ENCODE measurements around the gene EGR4.
"Not testable (repeated sequence)": the region's sequence is repeated elsewhere in the genome, so short reads cannot be mapped to it uniquely, and the experiment has no call there.

Gene EGR4

GRCh38 chr2:73263540-73264331 is 29.6 kb downstream of the EGR4 start:
- DNase-seq (ENCODE audit: low read depth, low spot score), result no peak

- DNase-seq (ENCODE audit: low read depth, low spot score), result not testable (repeated sequence)
These were observed 30.5 kb downstream of the EGR4 start for GRCh38 chr2:73262691-73263429.

GRCh38 chr2:73262108-73262651 is 31.2 kb downstream of the EGR4 start:
- DNase-seq (ENCODE audit: low read depth, low spot score), result no peak

GRCh38 chr2:73260338-73260984 is 32.9 kb downstream of the EGR4 start:
- no peak for DNase-seq (ENCODE audit: low read depth, low spot score)

- DNase-seq (ENCODE audit: low read depth, low spot score), result no peak
These were observed 33.5 kb downstream of the EGR4 start for GRCh38 chr2:73259704-73260337.

GRCh38 chr2:73259276-73259675 is 34.1 kb downstream of the EGR4 start:
- no peak for DNase-seq (ENCODE audit: low read depth, low spot score)

GRCh38 chr2:73258913-73259215 is 34.5 kb downstream of the EGR4 start:
- DNase-seq (ENCODE audit: low read depth, low spot score), result no peak

GRCh38 chr2:73258186-73258912 is 35.0 kb downstream of the EGR4 start:
- no peak for DNase-seq (ENCODE audit: low read depth, low spot score)

GRCh38 chr2:73257425-73258125 is 35.8 kb downstream of the EGR4 start:
- no peak for DNase-seq (ENCODE audit: low read depth, low spot score)

GRCh38 chr2:73257021-73257420 is 36.3 kb downstream of the EGR4 start:
- no peak for DNase-seq (ENCODE audit: low read depth, low spot score)

- DNase-seq (ENCODE audit: low read depth, low spot score), result no peak
These were observed 36.8 kb downstream of the EGR4 start for GRCh38 chr2:73256618-73256922.

- no peak for DNase-seq (ENCODE audit: low read depth, low spot score)
These were observed 37.3 kb downstream of the EGR4 start for GRCh38 chr2:73255907-73256617.

- DNase-seq (ENCODE audit: low read depth, low spot score), result no peak
These were observed 38.2 kb downstream of the EGR4 start for GRCh38 chr2:73255007-73255644.

GRCh38 chr2:73254343-73255006 is 38.9 kb downstream of the EGR4 start:
- DNase-seq (ENCODE audit: low read depth, low spot score), result no peak

- no peak for DNase-seq (ENCODE audit: low read depth, low spot score)
These were observed 39.4 kb downstream of the EGR4 start for GRCh38 chr2:73253901-73254300.

- no peak for DNase-seq (ENCODE audit: low read depth, low spot score)
These were observed 39.9 kb downstream of the EGR4 start for GRCh38 chr2:73253400-73253799.

GRCh38 chr2:73252238-73253027 is 40.9 kb downstream of the EGR4 start:
- DNase-seq (ENCODE audit: low read depth, low spot score), result no peak
